Stimulated activated CD8-positive, alpha-beta memory T cell treated with anti-CD3 and anti-CD28 coated beads, Interleukin-15, amount 100 ng/mL, for 1 hour (primary cell): ENCODE results near the gene RNF220.
"Not testable (repeated sequence)": the region's sequence is repeated elsewhere in the genome, so short reads cannot be mapped to it uniquely, and the experiment has no call there.

Experiments used
- DNase-seq: peaks from one replicate; pipeline ENCODE4 v3.0.0-alpha.2; 2020; ENCODE audit warnings: low read depth

RNF220 gene

GRCh38 chr1:44654621-44655187, 249.6 kb downstream of the RNF220 start:
- DNase-seq, result no peak

GRCh38 chr1:44655609-44656008, 250.6 kb downstream of the RNF220 start:
- no peak for DNase-seq

DNA sequence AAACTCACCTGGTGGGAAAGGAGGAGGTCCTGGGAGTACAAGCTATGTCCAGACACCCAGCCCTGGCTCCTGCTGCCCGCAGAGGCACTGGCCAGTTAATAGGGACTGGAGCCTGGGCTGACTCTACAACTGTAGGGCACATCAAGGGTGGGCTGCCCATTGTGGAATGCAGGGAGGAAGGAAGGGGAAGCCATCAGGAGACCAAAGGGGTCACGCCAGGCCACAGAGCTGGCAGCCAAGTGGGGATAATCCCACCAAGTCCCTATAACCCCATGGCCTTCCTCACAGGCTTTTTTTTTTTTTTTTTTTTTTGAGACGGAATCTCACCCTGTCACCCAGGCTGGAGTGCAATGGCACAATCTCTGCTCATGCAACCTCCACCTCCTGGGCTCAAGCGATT, 254.5 kb downstream of the RNF220 start:
- no peak for DNase-seq

DNA sequence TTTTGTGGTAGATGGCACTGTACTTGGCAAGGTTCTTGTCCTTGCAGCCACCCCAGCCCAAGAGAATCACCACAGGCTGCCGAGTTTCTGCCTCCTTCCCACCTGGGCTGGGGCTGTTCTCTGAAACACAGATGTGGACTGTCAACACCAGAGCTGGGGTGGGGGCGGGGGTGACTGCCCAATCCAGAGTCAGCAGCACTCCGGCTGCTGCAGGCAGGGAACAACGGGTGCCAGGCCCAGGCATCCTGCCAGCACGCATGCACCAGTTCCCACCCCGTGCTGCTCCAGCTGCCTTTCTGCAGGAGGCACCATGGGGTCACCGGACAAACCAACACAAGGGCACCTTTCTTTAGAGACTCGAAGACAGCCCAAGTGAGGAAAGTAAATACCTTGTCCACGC, 255.1 kb downstream of the RNF220 start:
- no peak for DNase-seq

DNA sequence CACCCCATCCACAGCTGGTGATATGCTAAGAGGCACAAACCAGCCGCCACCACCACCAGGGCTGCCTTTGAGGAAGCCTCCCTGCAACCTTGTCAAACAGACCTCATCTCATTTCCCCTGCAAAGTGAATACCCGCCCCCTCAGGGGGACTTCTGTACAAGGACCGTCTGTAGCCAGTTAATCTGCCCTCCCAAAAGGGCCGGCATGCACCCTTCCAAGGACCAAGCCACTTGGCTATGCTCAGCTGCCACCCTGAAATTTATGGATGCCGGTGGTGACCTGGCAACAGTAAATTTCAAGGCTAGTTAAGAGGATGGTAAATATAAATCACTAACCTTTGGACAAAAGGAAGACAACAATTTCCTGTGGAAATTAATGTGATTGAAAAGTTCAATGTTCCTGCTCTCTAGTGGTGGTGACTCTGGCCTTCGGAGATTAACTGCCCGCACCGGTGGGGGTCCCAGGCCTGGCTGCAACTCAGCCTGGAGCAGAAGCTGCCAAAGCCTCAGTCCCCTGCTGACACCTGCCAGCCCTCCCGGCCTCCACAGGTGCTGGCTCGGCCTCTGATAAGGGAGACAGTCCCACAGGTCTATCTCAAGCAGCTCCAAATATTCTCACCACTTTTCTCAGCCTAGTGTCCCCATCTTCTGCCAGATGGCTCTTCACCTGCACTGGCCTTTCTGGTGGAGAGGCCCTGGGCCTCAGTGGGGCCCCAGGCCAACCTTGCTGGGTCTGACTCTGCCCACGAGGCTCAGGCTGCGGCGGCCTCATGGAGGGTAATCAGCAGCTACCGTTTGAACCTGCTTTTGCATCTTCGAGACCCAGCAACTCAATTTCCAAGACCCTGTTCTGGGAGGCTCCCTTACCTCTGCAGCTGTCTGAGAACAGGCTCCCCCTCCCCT, 257.0 kb downstream of the RNF220 start:
- no peak for DNase-seq

- no peak for DNase-seq
Measured at GRCh38 chr1:44662683-44663030, 257.6 kb downstream of the RNF220 start.

DNA sequence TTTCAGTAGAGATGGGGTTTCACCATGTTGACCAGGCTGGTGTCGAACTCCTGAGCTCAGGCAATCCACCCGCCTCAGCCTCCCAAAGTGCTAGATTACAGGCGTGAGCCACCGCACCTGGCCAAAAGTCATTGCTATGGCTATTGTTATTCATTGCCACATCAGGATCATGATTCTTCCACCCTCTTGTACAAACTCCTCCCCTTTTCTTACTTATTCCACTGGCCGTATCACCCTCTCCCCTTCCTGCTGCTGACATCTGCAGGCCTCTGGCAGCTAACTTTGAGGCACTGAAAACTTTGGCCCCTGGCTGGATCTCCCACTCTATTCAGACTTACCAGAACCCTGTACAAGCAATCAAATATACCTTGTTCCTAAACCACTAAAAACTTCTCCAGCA, 258.4 kb downstream of the RNF220 start:
- no peak for DNase-seq

DNA sequence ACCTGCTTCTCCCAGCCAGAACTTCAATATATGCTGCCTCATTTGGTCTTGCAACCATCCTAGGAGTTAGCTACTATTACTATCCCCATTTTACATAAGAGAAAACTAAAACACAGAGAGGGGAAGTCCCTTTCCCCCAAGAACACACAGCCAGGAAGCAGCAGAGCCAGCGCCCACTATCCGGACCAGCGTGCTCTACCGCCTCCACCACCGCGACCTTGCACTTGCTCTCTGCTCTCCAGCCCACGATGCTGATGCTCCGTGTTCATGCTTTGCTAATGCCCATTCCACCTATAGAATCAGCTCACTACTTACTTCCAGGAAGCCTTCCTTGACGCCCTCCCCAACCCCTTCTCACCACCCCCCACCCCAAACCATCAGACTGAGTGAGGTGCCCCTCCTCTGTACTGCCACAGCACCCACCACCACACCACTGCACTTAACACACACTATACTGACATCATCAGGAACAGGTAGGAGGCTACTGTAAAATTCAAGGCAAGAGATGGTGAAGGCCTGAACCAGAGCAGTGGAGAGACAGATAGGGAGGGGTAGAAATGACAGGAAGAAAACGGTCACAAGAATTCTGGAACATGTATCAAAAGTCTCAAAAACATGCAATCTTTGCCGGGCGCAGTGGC, 259.8 kb downstream of the RNF220 start:
- DNase-seq, result no peak

DNA sequence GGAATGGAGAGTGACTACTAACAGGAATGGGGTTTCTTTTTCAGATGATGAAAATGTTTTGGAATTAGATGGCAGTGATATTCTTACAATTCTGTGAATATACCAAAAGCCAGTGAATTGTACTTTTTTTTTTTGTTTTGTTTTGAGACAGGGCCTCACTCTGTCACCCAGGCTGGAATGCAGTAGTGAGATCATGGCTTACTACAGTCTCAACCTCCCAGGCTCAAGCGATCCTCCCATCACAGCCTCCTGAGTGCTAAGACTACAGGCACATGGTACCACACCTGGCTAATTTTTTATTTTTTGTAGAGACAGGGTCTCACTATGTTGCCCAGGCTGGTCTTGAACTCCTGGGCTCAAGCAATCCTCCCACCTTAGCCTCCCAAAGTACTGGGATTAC, 261.7 kb downstream of the RNF220 start:
- DNase-seq, result not testable (repeated sequence)

DNA sequence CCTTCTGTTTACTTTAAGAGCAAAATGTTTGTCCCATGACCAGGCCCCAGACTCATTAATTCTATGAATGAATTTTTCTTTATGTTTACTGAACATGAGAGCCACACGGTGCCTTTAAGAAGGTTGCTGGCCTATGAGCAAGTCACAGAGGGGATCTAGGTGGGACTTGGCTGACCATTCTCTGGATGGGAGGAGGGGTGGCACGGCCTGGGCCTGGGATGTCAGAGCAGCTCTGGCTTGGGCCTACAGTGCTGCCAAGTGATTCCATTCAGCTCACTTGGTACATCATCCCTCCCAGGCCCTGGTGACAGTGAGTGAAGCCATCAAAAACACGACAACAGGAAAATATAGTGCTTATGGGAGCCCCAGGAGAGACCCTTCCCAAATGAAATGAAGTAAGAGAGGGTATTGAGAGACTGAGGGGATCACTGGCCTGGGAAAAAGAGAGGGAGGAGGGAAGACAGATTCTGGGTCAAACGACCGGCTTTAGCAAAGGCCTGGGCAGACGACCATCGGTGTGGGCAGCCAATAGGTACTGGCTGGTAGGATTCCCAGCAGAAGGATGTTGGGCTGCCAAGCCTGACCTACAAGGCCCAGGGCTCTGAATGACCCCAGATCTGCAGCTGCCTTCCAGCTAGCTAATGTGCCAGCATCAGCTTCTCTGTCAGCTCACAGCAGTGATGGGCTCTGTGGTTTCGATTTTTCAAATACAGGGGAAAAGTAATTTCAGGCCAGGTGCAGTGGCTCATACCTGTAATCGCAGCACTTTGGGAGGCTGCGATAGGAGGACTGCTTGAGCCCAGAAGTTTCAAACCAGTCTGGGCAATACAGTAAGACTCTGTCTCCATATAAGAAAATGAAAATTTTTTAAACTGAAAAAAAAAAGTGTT, 265.9 kb downstream of the RNF220 start:
- no peak for DNase-seq

GRCh38 chr1:44672254-44672955, 267.4 kb downstream of the RNF220 start:
- no peak for DNase-seq

- no peak for DNase-seq
Measured at GRCh38 chr1:44672961-44673674, 268.1 kb downstream of the RNF220 start.

DNA sequence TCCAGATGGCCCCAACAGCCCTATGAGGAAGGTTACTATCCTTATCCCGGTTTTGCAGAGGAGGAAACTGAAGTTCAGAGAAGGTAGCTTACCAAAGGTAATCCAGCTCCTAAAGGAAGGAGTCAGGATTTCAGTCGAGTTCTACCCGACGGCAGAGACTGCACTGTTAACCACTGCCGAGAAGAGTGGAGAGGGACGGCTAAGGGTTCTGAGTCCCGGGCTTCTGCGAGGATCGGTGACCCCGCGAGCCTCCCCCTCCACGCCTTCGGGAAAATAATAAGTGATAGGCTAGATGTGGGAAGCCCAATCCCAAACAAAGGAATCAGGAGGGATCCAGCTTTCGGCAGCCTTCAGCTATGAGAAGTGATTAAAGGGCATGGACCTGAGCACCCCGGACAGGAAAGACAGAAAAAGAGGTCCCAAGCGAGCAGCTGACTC, 268.6 kb downstream of the RNF220 start:
- no peak for DNase-seq

- peak; percentile 92 for DNase-seq
Measured at GRCh38 chr1:44674113-44675000, 269.3 kb downstream of the RNF220 start, which contains the start of the genes ARMH1 and TMEM53. Gene ARMH1, plus strand, starts transcription at chr1:44674714. Its CDS starts 14,984 bp downstream, at chr1:44689698. Gene TMEM53, minus strand, starts transcription at chr1:44674481. Its CDS starts 90 bp downstream, at chr1:44674391.

DNA sequence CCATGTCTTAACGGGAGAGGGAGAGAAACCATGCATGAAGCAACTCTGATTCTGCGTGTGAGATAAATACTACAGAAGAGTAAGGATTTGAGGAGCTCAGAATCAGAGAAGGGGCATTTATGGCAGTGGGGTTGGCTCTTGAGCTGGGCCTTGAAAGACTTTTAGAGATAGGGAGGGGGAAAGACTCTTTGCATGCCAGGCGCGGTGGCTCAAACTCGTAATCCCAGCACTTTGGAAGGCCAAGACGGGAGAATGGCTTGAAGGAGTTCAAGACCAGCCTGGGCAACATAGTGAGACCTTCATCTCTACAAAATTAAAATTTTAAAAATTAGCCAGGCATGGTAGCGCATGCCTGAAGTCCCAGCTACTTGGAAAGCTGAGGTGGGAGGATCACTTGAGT, 270.1 kb downstream of the RNF220 start:
- DNase-seq, result no peak

GRCh38 chr1:44676484-44677200, 271.6 kb downstream of the RNF220 start:
- DNase-seq, result no peak

DNA sequence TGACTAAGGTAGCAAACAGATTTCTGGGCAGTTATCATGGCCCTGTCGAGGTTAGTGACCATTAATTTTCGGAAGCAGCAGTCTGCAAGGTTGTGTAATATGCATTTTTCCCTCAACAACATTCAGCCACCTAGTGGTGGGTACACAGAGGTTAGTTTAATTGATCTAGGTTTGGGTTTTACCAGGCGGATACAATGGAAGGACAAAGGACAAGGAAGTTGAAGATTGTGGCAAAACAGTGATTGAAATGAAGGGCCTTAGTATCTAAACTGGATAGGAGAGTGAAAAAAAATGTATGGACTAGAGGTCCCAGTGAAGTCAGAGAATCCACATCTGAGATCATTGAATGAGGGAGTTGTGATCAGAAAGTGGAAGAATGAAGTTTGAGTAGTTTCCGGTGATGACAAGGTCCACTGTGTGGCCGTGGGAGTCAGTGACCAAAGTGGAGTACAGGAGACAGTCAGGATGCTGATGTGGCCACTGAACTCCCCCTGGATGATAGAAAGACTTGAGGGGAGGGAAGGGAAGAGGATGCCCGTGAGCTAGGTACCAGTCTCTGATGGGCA, 272.2 kb downstream of the RNF220 start:
- DNase-seq, result no peak

DNA sequence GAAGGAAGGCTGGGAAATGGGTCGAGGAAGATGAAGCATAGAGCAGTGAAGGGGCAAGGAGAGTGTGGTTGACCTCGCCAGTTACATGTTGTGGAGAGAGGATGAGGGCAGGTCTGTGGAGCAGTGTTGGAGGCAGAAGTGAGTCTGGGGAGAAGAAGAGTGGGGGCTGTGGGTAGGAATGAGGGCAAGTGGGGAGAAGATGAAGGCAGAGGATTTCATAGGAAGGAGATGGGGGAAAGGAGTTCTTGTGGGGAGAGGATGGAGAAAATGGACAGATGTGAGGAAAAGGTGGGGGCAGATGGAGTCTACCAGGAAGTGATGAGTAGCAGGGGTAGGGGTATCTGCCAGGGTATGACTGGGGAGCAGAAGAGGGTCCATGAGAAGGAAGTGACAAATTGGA, 273.1 kb downstream of the RNF220 start:
- no peak for DNase-seq

DNA sequence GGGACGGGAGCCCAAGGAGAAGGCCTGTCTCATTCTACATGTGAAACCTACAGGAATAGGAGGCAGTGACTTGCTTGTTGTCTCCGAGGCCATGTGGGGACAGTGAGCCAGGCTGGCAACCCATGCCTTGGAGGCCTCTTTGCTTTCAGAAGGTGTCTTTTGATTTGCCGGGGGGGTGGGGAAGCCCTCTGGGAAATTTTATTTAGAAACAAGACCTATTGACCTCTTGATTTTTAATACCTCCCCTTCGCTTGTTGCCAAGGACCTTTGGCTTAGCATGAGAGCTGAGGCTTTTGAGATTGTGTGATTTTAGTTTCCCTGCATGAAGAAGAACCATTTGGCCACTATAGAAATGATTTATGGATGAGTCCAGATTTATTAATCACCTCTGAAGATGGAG, 273.6 kb downstream of the RNF220 start:
- no peak for DNase-seq
